ENCODE measurements around the gene IL17B. TPM values are rescaled to one million over a fixed set of nuclear protein-coding genes. Genes with fewer than 3 reads are reported as not detected.

IL17B gene
- total and polyA plus RNA-seq, 2 donors (not counting 3 experiments of a cell fraction or from before 2014, with no cell fraction given): not detected

- no peak overlapping the region for H3K27ac ChIP-seq (ENCODE audit: insufficient read depth, low read depth, low read length)
- H3K4me2 ChIP-seq (ENCODE audit: insufficient read depth, low read length): no peak overlapping the region
- BruUV-seq (replicated peaks): no TSS peak
- no peak for FAIRE-seq
- CTCF ChIA-PET: interaction anchor here (0.7 to 1.8 kb wide), 3 partner anchors 8 to 37 kb away, joined by 4 to 5 read pairs (median 5); no protein-coding TSS in a partner anchor
- no peak overlapping the region for H2AFZ ChIP-seq (ENCODE audit: low read depth, low read length)
- H3K4me1 ChIP-seq (ENCODE audit: control insufficient read depth, extremely low read depth, insufficient read depth, low read length): no peaks in the 10 kb centered on the region
- no peaks in the 10 kb centered on the region for H3K79me2 ChIP-seq (ENCODE audit: control insufficient read depth, insufficient read depth, low read length)
- TF ChIP-seq POLR2A (IDR thresholded peaks at IDR 0.05; ENCODE audit: low read depth, low read length) (no peak), EZH2 (IDR thresholded peaks at IDR 0.05; ENCODE audit: borderline replicate concordance, low read depth, low read length, severe bottlenecking) (no peak), GATA2 (IDR thresholded peaks at IDR 0.05; ENCODE audit: insufficient read depth, insufficient read length, low read depth, low read length) (no peak), MAX (IDR thresholded peaks at IDR 0.05; ENCODE audit: insufficient read depth, insufficient read length) (no peak), CTCF (IDR thresholded peaks at IDR 0.05; ENCODE audit: extremely low read depth in 1 of 2, insufficient read depth in 1 of 2, low read depth in 1 of 2, low read length in 2 of 2) (no peak), JUN (IDR thresholded peaks at IDR 0.05; ENCODE audit: borderline replicate concordance, insufficient read depth, insufficient read length, low read depth) (no peak), MYC (IDR thresholded peaks at IDR 0.05; ENCODE audit: low read depth, low read length) (no peak), FOS (IDR thresholded peaks at IDR 0.05; ENCODE audit: borderline replicate concordance, insufficient read depth, low read length) (no peak), POLR2AphosphoS5 (IDR thresholded peaks at IDR 0.05; ENCODE audit: insufficient read depth, low read depth, low read length) (no peak)
- H3K27me3 ChIP-seq (ENCODE audit: control insufficient read depth in 2 of 2, insufficient read depth in 2 of 2, low read length in 2 of 2): peaks cover 0 to 1% of the 10 kb centered on the region in 2 experiments
- H4K20me1 ChIP-seq (replicated peaks; ENCODE audit: control insufficient read depth, extremely low read depth, insufficient read depth, low read length): no peaks in the 10 kb centered on the region
- H3K9me1 ChIP-seq (replicated peaks; ENCODE audit: control insufficient read depth, extremely low read depth, insufficient read depth, low read length): no peaks in the 10 kb centered on the region
- dilution Hi-C loops (cut with MboI; ENCODE audit: extremely low pct_ligation_motif_present, low sequenced_read_pairs) (no loop called here), intact Hi-C loops (cut with micrococcal nuclease) (no loop called here)
- H3K36me3 ChIP-seq (ENCODE audit: control insufficient read depth in 2 of 2, extremely low read depth in 1 of 2, insufficient read depth in 2 of 2, low read length in 2 of 2): no peaks in the 10 kb centered on the region
- POLR2A ChIA-PET: interaction anchor here (0.5 kb wide), 1 partner anchor 820 kb away, joined by 3 read pairs; no protein-coding TSS in a partner anchor
- no peaks in the 10 kb centered on the region for H3K9me3 ChIP-seq (replicated peaks; ENCODE audit: control insufficient read depth, insufficient read depth, low read length)
- no peak for DNase-seq (ENCODE audit: low read depth, low spot score)
- H3K4me3 ChIP-seq (replicated peaks in 1 of 3; ENCODE audit: insufficient read depth in 1 of 3, low read depth in 1 of 3, low read length in 3 of 3): no peak overlapping the region
- H3K9ac ChIP-seq (replicated peaks; ENCODE audit: extremely low read depth, insufficient read depth, low read length): no peak overlapping the region
Observed at GRCh38 chr5:149404746-149405549, 25.9 kb upstream of the IL17B start.

All from endothelial cell of umbilical vein (primary cell).